ENCODE data around the gene SDHAF3. TPM values are rescaled to one million over a fixed set of nuclear protein-coding genes. Genes with fewer than 3 reads are reported as not detected.
A peak's percentile ranks its signal among the peaks of the same experiment; 100 is the strongest.

The SDHAF3 gene
- total RNA-seq, 2 donors from 2014 or later, result 18.9 to 25.2 TPM

DNA sequence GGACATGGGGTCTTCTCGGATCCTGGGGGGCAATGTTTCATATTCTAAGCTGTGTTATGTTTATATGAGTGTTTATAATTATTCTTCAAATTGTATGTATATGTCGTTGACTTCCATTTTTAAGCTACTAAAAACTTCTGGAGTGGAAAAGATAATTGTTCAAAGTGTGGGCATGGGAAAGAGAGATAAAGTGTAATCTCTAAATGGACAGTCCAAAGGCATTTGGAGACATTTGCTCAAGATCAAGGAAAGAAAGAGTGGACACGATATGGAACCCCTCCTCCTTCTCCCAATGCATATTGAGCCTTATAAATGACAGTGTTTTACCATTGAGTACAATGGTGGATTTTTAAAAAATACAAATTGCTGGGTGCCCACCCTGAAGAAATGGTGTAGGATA lies 81.1 kb downstream of the SDHAF3 start:
- no peaks in the 10 kb centered on the region for H3K36me3 ChIP-seq
- no peaks in the 10 kb centered on the region for H3K27me3 ChIP-seq
- H3K4me1 ChIP-seq, result no peaks in the 10 kb centered on the region
- TF ChIP-seq, protein P1, sequence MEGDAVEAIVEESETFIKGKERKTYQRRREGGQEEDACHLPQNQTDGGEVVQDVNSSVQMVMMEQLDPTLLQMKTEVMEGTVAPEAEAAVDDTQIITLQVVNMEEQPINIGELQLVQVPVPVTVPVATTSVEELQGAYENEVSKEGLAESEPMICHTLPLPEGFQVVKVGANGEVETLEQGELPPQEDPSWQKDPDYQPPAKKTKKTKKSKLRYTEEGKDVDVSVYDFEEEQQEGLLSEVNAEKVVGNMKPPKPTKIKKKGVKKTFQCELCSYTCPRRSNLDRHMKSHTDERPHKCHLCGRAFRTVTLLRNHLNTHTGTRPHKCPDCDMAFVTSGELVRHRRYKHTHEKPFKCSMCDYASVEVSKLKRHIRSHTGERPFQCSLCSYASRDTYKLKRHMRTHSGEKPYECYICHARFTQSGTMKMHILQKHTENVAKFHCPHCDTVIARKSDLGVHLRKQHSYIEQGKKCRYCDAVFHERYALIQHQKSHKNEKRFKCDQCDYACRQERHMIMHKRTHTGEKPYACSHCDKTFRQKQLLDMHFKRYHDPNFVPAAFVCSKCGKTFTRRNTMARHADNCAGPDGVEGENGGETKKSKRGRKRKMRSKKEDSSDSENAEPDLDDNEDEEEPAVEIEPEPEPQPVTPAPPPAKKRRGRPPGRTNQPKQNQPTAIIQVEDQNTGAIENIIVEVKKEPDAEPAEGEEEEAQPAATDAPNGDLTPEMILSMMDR (IDR thresholded peaks at IDR 0.05), result no peak
- no peak overlapping the region for H3K27ac ChIP-seq
- no peak for DNase-seq
- no peaks in the 10 kb centered on the region for H3K9me3 ChIP-seq
- no peak overlapping the region for H3K9ac ChIP-seq (ENCODE audit: low read depth in 2 of 2, low read length in 2 of 2)
- no peak overlapping the region for H3K4me3 ChIP-seq
- intact Hi-C loops (cut with DNase I), result no loop called here

DNA sequence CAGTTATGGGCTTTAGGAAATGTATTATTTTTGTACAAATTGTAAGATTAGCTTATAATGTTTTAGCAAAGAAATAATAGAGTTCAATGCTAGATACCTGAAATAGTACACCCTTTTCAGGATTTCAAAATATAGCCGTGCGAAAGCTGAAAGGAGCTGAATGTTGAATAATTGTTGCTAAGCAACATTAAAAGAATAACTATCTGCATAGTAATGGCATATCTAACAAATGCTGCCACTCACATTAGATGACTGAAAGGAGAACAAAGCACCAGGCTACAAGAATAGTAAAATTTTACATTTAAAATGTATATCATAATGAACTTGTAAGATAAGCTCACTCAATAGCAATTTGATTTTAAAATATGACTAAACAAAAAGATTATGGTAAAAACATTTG lies 82.5 kb downstream of the SDHAF3 start:
- TF ChIP-seq, protein P1 (IDR thresholded peaks at IDR 0.05), result no peak
- Histone ChIP-seq H3K27me3 (no peaks in the 10 kb centered on the region), H3K4me3 (no peak overlapping the region), H3K4me1 (no peaks in the 10 kb centered on the region), H3K9me3 (no peaks in the 10 kb centered on the region), H3K9ac (ENCODE audit: low read depth in 2 of 2, low read length in 2 of 2) (no peak overlapping the region), H3K36me3 (no peaks in the 10 kb centered on the region), H3K27ac (no peak overlapping the region)
- no peak for DNase-seq
- intact Hi-C loops (cut with DNase I), result no loop called here

DNA sequence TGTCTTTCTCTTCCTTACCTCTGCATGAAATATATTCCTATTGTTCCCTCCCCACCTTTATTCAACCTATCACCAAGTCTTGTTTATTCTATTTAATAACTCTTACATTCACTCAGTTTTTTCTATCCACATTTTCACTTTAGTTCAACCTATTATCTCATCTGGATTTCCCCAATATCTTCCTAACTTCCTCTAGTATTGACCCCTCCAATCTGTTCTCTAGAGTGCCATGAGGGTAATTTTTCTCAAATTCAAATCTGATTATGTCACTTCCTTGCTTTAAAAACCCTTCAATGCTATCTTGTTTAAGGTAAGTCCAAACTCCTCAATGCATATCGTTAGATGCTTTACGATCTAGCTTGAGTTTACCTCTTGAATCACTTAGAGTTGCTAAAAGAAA lies 86.5 kb downstream of the SDHAF3 start:
- Histone ChIP-seq H3K27ac (no peak overlapping the region), H3K27me3 (no peaks in the 10 kb centered on the region), H3K36me3 (no peaks in the 10 kb centered on the region), H3K4me3 (no peak overlapping the region), H3K9ac (ENCODE audit: low read depth in 2 of 2, low read length in 2 of 2) (no peak overlapping the region), H3K9me3 (no peaks in the 10 kb centered on the region), H3K4me1 (no peaks in the 10 kb centered on the region)
- DNase-seq, result no peak
- intact Hi-C loops (cut with DNase I), result no loop called here
- TF ChIP-seq, protein P1 (IDR thresholded peaks at IDR 0.05), result no peak

DNA sequence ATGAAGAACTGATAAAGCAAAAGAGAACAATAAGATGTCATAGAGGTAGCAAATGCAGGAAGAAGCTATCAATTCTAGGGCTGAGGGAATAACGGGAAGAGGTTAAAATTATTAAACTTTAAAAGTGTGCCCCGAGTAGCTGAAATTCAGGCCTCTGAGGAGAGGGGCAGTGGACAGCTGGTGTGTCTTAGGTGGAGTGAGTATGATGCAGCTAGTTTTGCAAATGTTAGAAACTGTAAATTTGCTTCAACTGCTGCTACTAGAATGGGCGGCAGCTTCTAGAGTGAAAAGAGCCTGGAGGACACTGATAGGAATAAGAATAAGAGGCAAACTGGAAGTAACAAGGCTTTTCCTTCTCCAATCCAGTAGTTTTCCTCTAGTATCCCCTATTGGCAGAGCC lies 87.3 kb downstream of the SDHAF3 start:
- H3K4me3 ChIP-seq, result no peak overlapping the region
- H3K36me3 ChIP-seq, result no peaks in the 10 kb centered on the region
- no peak overlapping the region for H3K27ac ChIP-seq
- no peak overlapping the region for H3K9ac ChIP-seq (ENCODE audit: low read depth in 2 of 2, low read length in 2 of 2)
- H3K27me3 ChIP-seq, result no peaks in the 10 kb centered on the region
- intact Hi-C loops (cut with DNase I), result no loop called here
- no peak for DNase-seq
- TF ChIP-seq, protein P1 (IDR thresholded peaks at IDR 0.05), result no peak
- H3K9me3 ChIP-seq, result no peaks in the 10 kb centered on the region
- no peaks in the 10 kb centered on the region for H3K4me1 ChIP-seq

DNA sequence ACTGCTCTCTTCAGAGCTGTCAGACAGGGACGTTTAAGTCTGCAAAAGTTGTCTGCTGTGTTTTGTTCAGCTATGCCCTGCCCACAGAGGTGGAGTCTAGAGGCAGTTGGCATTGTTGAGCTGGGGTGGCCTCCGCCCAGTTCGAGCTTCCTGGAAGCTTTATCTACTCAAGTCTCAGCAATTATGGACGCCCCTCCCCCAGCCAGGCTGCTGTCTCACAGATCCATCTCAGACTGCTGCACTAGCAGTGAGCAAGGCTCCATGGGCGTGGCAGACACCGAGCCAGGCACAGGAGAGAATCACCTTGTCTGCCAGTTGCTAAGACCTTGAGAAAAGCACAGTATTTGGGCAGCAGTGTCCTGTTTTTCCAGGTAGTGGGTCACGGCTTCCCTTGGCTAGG lies 98.1 kb downstream of the SDHAF3 start:
- no peak overlapping the region for H3K27ac ChIP-seq
- no peaks in the 10 kb centered on the region for H3K9me3 ChIP-seq
- no peak overlapping the region for H3K9ac ChIP-seq (ENCODE audit: low read depth in 2 of 2, low read length in 2 of 2)
- H3K4me3 ChIP-seq, result no peak overlapping the region
- H3K4me1 ChIP-seq, result no peaks in the 10 kb centered on the region
- no peaks in the 10 kb centered on the region for H3K27me3 ChIP-seq
- intact Hi-C loops (cut with DNase I), result no loop called here
- peak; percentile 76 for DNase-seq
- no peaks in the 10 kb centered on the region for H3K36me3 ChIP-seq
- TF ChIP-seq, protein P1 (IDR thresholded peaks at IDR 0.05), result no peak

DNA sequence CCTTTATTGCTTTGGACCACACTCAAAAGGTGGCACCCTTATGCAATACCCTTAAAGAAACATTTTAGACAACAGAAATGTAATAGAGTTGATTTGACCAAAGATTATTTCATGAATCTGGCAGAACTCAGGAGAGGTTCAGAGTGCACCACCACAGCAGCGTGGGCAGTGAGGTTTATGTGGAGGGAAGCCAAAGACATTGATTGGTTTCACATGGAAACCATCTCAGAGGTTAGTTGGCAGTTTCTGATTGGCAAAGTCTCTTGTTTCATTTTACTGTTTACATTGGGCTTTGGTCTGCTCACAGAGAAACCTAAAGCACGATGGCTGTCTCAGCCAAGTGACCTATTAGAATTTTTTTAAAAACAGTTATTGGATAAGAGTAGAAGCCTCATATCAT lies 101.3 kb downstream of the SDHAF3 start:
- TF ChIP-seq, protein P1 (IDR thresholded peaks at IDR 0.05), result no peak
- Histone ChIP-seq H3K36me3 (no peaks in the 10 kb centered on the region), H3K4me1 (no peaks in the 10 kb centered on the region), H3K9me3 (no peaks in the 10 kb centered on the region), H3K9ac (ENCODE audit: low read depth in 2 of 2, low read length in 2 of 2) (no peak overlapping the region), H3K27ac (no peak overlapping the region), H3K4me3 (no peak overlapping the region), H3K27me3 (no peaks in the 10 kb centered on the region)
- intact Hi-C loops (cut with DNase I), result no loop called here
- no peak for DNase-seq

All from colonic mucosa (tissue), 4 donors.